Measurements from ENCODE around the gene OVOL2.

The OVOL2 gene

GRCh38 chr20:18024606-18025127, 33.0 kb downstream of the OVOL2 start:
- H3K4me3 ChIP-seq (ENCODE audit: low read depth, low read length), result no peak overlapping the region
- no peak for TF ChIP-seq CTCF (IDR thresholded peaks at IDR 0.05; ENCODE audit: borderline replicate concordance, insufficient read depth, low read depth, low read length)

GRCh38 chr20:18020931-18021330, 36.8 kb downstream of the OVOL2 start:
- no peak for TF ChIP-seq CTCF (IDR thresholded peaks at IDR 0.05; ENCODE audit: borderline replicate concordance, insufficient read depth, low read depth, low read length)

GRCh38 chr20:18019068-18019467, 38.6 kb downstream of the OVOL2 start:
- peak; percentile 74 for TF ChIP-seq CTCF (IDR thresholded peaks at IDR 0.05; ENCODE audit: borderline replicate concordance, insufficient read depth, low read depth, low read length)
- no peak overlapping the region for H3K4me3 ChIP-seq (ENCODE audit: low read depth, low read length)

More at GRCh38 chr20:18020931-18021330, 36.8 kb downstream of the OVOL2 start:
- H3K4me3 ChIP-seq (ENCODE audit: low read depth, low read length), result no peak overlapping the region

- no peak overlapping the region for H3K4me3 ChIP-seq (ENCODE audit: low read depth, low read length)
- no peak for TF ChIP-seq CTCF (IDR thresholded peaks at IDR 0.05; ENCODE audit: borderline replicate concordance, insufficient read depth, low read depth, low read length)
Measured at GRCh38 chr20:18018100-18018499, 39.6 kb downstream of the OVOL2 start.

- H3K4me3 ChIP-seq (ENCODE audit: low read depth, low read length), result no peak overlapping the region
- TF ChIP-seq CTCF (IDR thresholded peaks at IDR 0.05; ENCODE audit: borderline replicate concordance, insufficient read depth, low read depth, low read length), result no peak
Measured at GRCh38 chr20:18016772-18017171, 40.9 kb downstream of the OVOL2 start.

- no peak for TF ChIP-seq CTCF (IDR thresholded peaks at IDR 0.05; ENCODE audit: borderline replicate concordance, insufficient read depth, low read depth, low read length)
Measured at GRCh38 chr20:18014411-18014810, 43.3 kb downstream of the OVOL2 start.

GRCh38 chr20:18012901-18013300, 44.8 kb downstream of the OVOL2 start:
- no peak overlapping the region for H3K4me3 ChIP-seq (ENCODE audit: low read depth, low read length)
- no peak for TF ChIP-seq CTCF (IDR thresholded peaks at IDR 0.05; ENCODE audit: borderline replicate concordance, insufficient read depth, low read depth, low read length)

More at GRCh38 chr20:18014411-18014810, 43.3 kb downstream of the OVOL2 start:
- no peak overlapping the region for H3K4me3 ChIP-seq (ENCODE audit: low read depth, low read length)

All from GM12875 (cell line).